GM12878 (cell line): ENCODE measurements around the gene KRTAP10-3. TPM values are rescaled to one million over a fixed set of nuclear protein-coding genes. Genes with fewer than 3 reads are reported as not detected.

ENCODE experiments used
- GATAD2B ChIP-seq: fragments of 450-650 bp; conservative IDR thresholded peaks from 2 replicates; pipeline ENCODE4 v1.6.1; 2017; ENCODE audit warnings: low read depth, mild to moderate bottlenecking, moderate library complexity
- IKZF1 ChIP-seq: fragments of 450-650 bp; conservative IDR thresholded peaks from 2 replicates; pipeline ENCODE4 v1.6.1; 2017; ENCODE audit warnings: antibody characterized with exemption, mild to moderate bottlenecking
- MXI1 ChIP-seq: fragments of 150-350 bp; IDR thresholded peaks from 2 replicates; pipeline ENCODE4 v1.6.1; 2011; ENCODE audit warnings: low read depth, mild to moderate bottlenecking, inconsistent platforms, low read length, improper control_type of control experiment
- MYC ChIP-seq: IDR thresholded peaks from 2 replicates; pipeline ENCODE4 v1.6.1; 2011; ENCODE audit warnings: mild to moderate bottlenecking, low read length, moderate library complexity, inconsistent platforms; ENCODE audit not compliant: insufficient read depth, insufficient replicate concordance, insufficient read length, severe bottlenecking
- POLR2A ChIP-seq: IDR thresholded peaks from 2 replicates; pipeline ENCODE4 v1.6.1; 2011; ENCODE audit warnings: low read depth, mild to moderate bottlenecking, low read length
- POU2F2 ChIP-seq: IDR thresholded peaks from 3 replicates; pipeline ENCODE4 v1.6.1; 2011; ENCODE audit warnings: low read depth, mild to moderate bottlenecking, low read length, borderline replicate concordance
- TAF1 ChIP-seq: IDR thresholded peaks from 2 replicates; pipeline ENCODE4 v1.6.1; 2011; ENCODE audit warnings: mild to moderate bottlenecking, low read depth, low read length, borderline replicate concordance
- YBX1 ChIP-seq: fragments of 450-650 bp; IDR thresholded peaks from 2 replicates; pipeline ENCODE4 v1.6.1; 2016; ENCODE audit warnings: antibody characterized with exemption
- polyA plus RNA-seq, 11 experiments: library from polyadenylated mRNA; depleted of rRNA in 4 of 11; unstranded in 6 of 11; stranded (reverse) in 5 of 11; fragments of >200 nt; fragmentation: Nextera tagmentation in 4 of 11; fragmentation: Illumina TruSeq in 1 of 11; extraction: Ambion mirVana in 4 of 11; extraction: Trizol in 1 of 11; gene quantifications; 1 replicate in 1 of 11; 2 replicates in 10 of 11; pipeline versions ENCODE4 v1.2.1 to v1.2.3, GENCODE V29; 2011 to 2016; ENCODE audit warnings: inconsistent platforms in 2 of 11, missing spikeins in 2 of 11, low read depth in 1 of 11
- total RNA-seq, 4 experiments: library from RNA; depleted of rRNA in 3 of 4; stranded (reverse); fragments of >200 nt in 3 of 4; fragmentation: Illumina TruSeq in 1 of 4; extraction: Trizol in 1 of 4; gene quantifications; 2 replicates each; pipeline versions ENCODE4 v1.2.1 to v1.2.3, GENCODE V29; 2013 to 2021
- TF ChIP-seq, protein P1 (sequence below): fragments of 450-650 bp; IDR thresholded peaks from 2 replicates; pipeline ENCODE4 v1.6.1; 2017; ENCODE audit warnings: mild to moderate bottlenecking, moderate library complexity
- TF ChIP-seq, protein P2 (sequence below): fragments of 450-650 bp; IDR thresholded peaks from 2 replicates; pipeline ENCODE4 v1.6.1; 2017; ENCODE audit warnings: mild to moderate bottlenecking, moderate library complexity

KRTAP10-3 gene
- total and polyA plus RNA-seq, 10 of the 15 experiments (the other 5 are each of a cell fraction or from before 2014, with no cell fraction given): not detected

DNA sequence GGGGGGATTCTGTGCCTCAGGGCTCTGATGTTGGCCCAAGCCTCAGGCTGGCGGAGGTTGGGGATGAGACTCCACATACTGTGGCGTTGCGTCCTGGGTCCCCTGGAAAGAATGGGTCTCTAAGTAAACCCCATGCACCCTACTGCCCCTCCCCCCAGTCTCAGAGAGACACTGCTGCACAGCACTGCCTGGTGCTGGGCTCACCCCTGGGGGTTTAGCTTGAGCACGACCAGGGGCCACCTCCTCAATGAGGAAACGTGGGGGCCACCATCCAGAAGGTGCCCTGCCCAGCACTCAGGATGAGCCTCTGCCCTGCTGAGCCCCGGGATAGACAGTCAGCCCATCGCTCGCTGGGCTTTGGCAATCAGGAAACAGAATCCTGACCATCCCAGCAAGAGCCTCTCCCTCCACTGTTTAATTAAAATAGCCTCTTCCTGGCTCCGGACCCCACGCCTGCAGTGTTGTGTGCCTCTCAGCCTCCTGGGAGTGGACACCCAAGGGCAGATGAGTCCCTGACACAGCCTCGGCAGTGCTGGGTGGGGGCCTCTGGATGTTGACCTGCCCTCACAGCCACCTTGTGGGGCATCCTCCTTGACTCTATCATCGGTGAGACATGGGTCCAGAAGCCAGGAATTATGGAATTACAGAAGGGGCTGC, 11.4 kb upstream of the KRTAP10-3 start (continued):
- TF ChIP-seq MYC (no peak), YBX1 (no peak), TAF1 (no peak), IKZF1 (no peak), GATAD2B (no peak), POLR2A (no peak), MXI1 (no peak), POU2F2 (no peak)
- TF ChIP-seq, protein P1, sequence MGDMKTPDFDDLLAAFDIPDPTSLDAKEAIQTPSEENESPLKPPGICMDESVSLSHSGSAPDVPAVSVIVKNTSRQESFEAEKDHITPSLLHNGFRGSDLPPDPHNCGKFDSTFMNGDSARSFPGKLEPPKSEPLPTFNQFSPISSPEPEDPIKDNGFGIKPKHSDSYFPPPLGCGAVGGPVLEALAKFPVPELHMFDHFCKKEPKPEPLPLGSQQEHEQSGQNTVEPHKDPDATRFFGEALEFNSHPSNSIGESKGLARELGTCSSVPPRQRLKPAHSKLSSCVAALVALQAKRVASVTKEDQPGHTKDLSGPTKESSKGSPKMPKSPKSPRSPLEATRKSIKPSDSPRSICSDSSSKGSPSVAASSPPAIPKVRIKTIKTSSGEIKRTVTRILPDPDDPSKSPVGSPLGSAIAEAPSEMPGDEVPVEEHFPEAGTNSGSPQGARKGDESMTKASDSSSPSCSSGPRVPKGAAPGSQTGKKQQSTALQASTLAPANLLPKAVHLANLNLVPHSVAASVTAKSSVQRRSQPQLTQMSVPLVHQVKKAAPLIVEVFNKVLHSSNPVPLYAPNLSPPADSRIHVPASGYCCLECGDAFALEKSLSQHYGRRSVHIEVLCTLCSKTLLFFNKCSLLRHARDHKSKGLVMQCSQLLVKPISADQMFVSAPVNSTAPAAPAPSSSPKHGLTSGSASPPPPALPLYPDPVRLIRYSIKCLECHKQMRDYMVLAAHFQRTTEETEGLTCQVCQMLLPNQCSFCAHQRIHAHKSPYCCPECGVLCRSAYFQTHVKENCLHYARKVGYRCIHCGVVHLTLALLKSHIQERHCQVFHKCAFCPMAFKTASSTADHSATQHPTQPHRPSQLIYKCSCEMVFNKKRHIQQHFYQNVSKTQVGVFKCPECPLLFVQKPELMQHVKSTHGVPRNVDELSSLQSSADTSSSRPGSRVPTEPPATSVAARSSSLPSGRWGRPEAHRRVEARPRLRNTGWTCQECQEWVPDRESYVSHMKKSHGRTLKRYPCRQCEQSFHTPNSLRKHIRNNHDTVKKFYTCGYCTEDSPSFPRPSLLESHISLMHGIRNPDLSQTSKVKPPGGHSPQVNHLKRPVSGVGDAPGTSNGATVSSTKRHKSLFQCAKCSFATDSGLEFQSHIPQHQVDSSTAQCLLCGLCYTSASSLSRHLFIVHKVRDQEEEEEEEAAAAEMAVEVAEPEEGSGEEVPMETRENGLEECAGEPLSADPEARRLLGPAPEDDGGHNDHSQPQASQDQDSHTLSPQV: no peak
- TF ChIP-seq, protein P2, sequence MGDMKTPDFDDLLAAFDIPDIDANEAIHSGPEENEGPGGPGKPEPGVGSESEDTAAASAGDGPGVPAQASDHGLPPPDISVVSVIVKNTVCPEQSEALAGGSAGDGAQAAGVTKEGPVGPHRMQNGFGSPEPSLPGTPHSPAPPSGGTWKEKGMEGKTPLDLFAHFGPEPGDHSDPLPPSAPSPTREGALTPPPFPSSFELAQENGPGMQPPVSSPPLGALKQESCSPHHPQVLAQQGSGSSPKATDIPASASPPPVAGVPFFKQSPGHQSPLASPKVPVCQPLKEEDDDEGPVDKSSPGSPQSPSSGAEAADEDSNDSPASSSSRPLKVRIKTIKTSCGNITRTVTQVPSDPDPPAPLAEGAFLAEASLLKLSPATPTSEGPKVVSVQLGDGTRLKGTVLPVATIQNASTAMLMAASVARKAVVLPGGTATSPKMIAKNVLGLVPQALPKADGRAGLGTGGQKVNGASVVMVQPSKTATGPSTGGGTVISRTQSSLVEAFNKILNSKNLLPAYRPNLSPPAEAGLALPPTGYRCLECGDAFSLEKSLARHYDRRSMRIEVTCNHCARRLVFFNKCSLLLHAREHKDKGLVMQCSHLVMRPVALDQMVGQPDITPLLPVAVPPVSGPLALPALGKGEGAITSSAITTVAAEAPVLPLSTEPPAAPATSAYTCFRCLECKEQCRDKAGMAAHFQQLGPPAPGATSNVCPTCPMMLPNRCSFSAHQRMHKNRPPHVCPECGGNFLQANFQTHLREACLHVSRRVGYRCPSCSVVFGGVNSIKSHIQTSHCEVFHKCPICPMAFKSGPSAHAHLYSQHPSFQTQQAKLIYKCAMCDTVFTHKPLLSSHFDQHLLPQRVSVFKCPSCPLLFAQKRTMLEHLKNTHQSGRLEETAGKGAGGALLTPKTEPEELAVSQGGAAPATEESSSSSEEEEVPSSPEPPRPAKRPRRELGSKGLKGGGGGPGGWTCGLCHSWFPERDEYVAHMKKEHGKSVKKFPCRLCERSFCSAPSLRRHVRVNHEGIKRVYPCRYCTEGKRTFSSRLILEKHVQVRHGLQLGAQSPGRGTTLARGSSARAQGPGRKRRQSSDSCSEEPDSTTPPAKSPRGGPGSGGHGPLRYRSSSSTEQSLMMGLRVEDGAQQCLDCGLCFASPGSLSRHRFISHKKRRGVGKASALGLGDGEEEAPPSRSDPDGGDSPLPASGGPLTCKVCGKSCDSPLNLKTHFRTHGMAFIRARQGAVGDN: no peak
